Neural progenitor cell (in vitro differentiated cells): ENCODE measurements around the gene FRYL. TPM values are rescaled to one million over a fixed set of nuclear protein-coding genes. Genes with fewer than 3 reads are reported as not detected.
"Not testable (repeated sequence)": the region's sequence is repeated elsewhere in the genome, so short reads cannot be mapped to it uniquely, and the experiment has no call there.

Experiments
- DNase-seq: peaks from one replicate; pipeline ENCODE4 v3.0.0-alpha.2; 2016; ENCODE audit warnings: low spot score
- H2AFZ ChIP-seq: fragments of 200-600 bp; sonication (generic); replicated peaks from 2 replicates; pipeline ENCODE4 v1.6.1; 2016; ENCODE audit warnings: antibody characterized with exemption
- H3F3A ChIP-seq: fragments of 200-600 bp; sonication (generic); 2 replicates; pipeline ENCODE4 v1.6.1; 2016; ENCODE audit warnings: antibody characterized with exemption, low read depth
- H3K27ac ChIP-seq: fragments of 200-600 bp; sonication (generic); 2 replicates; pipeline ENCODE4 v1.5.1; 2016; ENCODE audit warnings: mild to moderate bottlenecking
- H3K27me3 ChIP-seq: fragments of 200-600 bp; sonication (generic); 2 replicates; pipeline ENCODE4 v1.6.1; 2016; ENCODE audit warnings: mild to moderate bottlenecking, moderate library complexity
- H3K36me3 ChIP-seq: fragments of 200-600 bp; sonication (generic); 2 replicates; pipeline ENCODE4 v1.5.1; 2016
- H3K4me1 ChIP-seq: fragments of 200-600 bp; sonication (generic); 2 replicates; pipeline ENCODE4 v1.6.1; 2016; ENCODE audit warnings: mixed run types
- H3K4me2 ChIP-seq: fragments of 200-600 bp; sonication (generic); 2 replicates; pipeline ENCODE4 v1.6.1; 2016
- H3K4me3 ChIP-seq: fragments of 200-600 bp; sonication (generic); 2 replicates; pipeline ENCODE4 v1.5.1; 2016
- H3K79me2 ChIP-seq: fragments of 200-600 bp; sonication (generic); 2 replicates; pipeline ENCODE4 v1.6.1; 2016; ENCODE audit warnings: low read depth
- H3K9ac ChIP-seq: fragments of 200-600 bp; sonication (generic); 2 replicates; pipeline ENCODE4 v1.6.1; 2016
- H3K9me3 ChIP-seq: fragments of 200-600 bp; sonication (generic); 2 replicates; pipeline ENCODE4 v1.5.1; 2016; ENCODE audit warnings: low read depth
- H4K20me1 ChIP-seq: fragments of 200-600 bp; sonication (generic); 2 replicates; pipeline ENCODE4 v1.6.1; 2016; ENCODE audit warnings: low read depth
- H3K27ac Mint-ChIP-seq: 3 replicates; pipeline ENCODE4 v1.8.0; 2021; ENCODE audit warnings: mixed read lengths
- H3K27me3 Mint-ChIP-seq: 2 replicates; pipeline ENCODE4 v1.8.0; 2022; ENCODE audit warnings: low read depth, mild to moderate bottlenecking, inconsistent platforms, moderate library complexity, mixed read lengths; ENCODE audit not compliant: insufficient read depth
- H3K36me3 Mint-ChIP-seq: 3 replicates; pipeline ENCODE4 v1.8.0; 2021; ENCODE audit warnings: mixed read lengths
- H3K4me1 Mint-ChIP-seq: 3 replicates; pipeline ENCODE4 v1.8.0; 2021; ENCODE audit warnings: mixed read lengths
- H3K4me3 Mint-ChIP-seq: 3 replicates; pipeline ENCODE4 v1.8.0; 2021; ENCODE audit warnings: mild to moderate bottlenecking, moderate library complexity, mixed read lengths
- H3K9me3 Mint-ChIP-seq: 3 replicates; pipeline ENCODE4 v1.8.0; 2020; ENCODE audit warnings: mixed read lengths
- EZH2 ChIP-seq: fragments of 200-600 bp; sonication (generic); IDR thresholded peaks from 2 replicates; pipeline ENCODE4 v1.6.1; 2017; ENCODE audit warnings: antibody characterized with exemption, mild to moderate bottlenecking, moderate library complexity
- EZH2phosphoT487 ChIP-seq: fragments of 200-600 bp; sonication (generic); IDR thresholded peaks from 2 replicates; pipeline ENCODE4 v1.6.1; 2017; ENCODE audit warnings: antibody characterized with exemption
- total RNA-seq: library from RNA; depleted of rRNA; stranded (reverse); fragments of >200 nt; gene quantifications from 2 replicates; pipeline ENCODE4 v1.2.3, GENCODE V29; 2015; ENCODE audit warnings: low replicate concordance
- TF ChIP-seq, protein P1 (sequence below): fragments of 200-600 bp; sonication (generic); IDR thresholded peaks from 2 replicates; pipeline ENCODE4 v1.5.1; 2017; ENCODE audit warnings: antibody characterized with exemption, mild to moderate bottlenecking

The FRYL gene
- total RNA-seq, 1 donor from 2014 or later: 70.5 TPM

DNA sequence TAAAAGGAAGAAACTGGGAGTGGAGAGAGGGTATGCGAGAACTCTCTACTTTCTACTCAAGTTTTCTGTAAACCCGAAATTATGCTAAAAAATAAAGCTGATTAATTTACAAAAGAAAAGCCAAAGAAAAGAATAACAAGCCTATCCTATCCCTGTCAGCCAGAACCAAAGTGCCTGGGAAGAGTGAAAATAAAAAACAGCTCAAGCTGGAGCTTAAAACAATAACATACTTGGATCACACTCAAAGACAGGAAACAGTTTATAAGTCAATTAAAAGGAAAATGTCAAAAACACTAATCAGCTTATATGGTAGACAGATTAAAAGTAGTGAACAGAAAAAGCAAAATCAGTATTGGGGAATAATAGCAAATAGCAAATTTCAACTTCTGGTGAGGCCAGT lies 139.4 kb downstream of the FRYL start:
- Histone ChIP-seq H3K79me2 (peaks cover 74% of the 10 kb centered on the region), H3K27me3 (no peaks in the 10 kb centered on the region), H3K9me3 (no peaks in the 10 kb centered on the region), H3K27ac (no peak overlapping the region), H3K36me3 (no peaks in the 10 kb centered on the region), H3K9ac (no peak overlapping the region), H3K4me3 (no peak overlapping the region), H4K20me1 (peaks cover 50% of the 10 kb centered on the region), H3F3A (peaks cover 4% of the 10 kb centered on the region), H2AFZ (no peak overlapping the region), H3K4me2 (no peak overlapping the region), H3K4me1 (peaks cover 7% of the 10 kb centered on the region)
- DNase-seq: no peak
- H3K36me3 Mint-ChIP-seq: peaks cover 5% of the 10 kb centered on the region
- H3K27ac Mint-ChIP-seq: no peak overlapping the region
- TF ChIP-seq EZH2: no peak
- H3K4me3 Mint-ChIP-seq: no peak overlapping the region
- H3K27me3 Mint-ChIP-seq: no peaks in the 10 kb centered on the region
- no peaks in the 10 kb centered on the region for H3K9me3 Mint-ChIP-seq
- no peaks in the 10 kb centered on the region for H3K4me1 Mint-ChIP-seq

DNA sequence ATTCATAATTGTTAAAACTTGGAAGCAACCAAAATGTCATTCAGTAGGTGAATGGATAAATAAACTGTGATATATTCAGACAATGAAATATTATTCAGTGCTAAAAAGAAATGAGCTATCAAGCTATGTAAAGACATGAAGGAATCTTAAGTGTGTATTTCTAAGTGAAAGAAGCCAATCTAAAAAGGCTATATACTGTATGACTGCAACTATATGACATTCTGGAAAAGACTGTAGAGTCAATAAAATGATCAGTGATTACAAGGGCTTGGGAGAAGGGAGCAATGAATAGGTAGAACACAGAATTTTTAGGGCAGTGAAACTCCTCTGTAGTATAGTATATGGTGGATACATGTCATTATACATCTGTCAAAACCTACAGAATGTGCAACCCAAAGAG lies 139.9 kb downstream of the FRYL start:
- no peaks in the 10 kb centered on the region for H3K27me3 ChIP-seq
- H3K4me3 ChIP-seq: no peak overlapping the region
- H4K20me1 ChIP-seq: peaks cover 50% of the 10 kb centered on the region
- no peaks in the 10 kb centered on the region for H3K9me3 Mint-ChIP-seq
- TF ChIP-seq EZH2phosphoT487 (no peak), EZH2 (no peak)
- TF ChIP-seq, protein P1, sequence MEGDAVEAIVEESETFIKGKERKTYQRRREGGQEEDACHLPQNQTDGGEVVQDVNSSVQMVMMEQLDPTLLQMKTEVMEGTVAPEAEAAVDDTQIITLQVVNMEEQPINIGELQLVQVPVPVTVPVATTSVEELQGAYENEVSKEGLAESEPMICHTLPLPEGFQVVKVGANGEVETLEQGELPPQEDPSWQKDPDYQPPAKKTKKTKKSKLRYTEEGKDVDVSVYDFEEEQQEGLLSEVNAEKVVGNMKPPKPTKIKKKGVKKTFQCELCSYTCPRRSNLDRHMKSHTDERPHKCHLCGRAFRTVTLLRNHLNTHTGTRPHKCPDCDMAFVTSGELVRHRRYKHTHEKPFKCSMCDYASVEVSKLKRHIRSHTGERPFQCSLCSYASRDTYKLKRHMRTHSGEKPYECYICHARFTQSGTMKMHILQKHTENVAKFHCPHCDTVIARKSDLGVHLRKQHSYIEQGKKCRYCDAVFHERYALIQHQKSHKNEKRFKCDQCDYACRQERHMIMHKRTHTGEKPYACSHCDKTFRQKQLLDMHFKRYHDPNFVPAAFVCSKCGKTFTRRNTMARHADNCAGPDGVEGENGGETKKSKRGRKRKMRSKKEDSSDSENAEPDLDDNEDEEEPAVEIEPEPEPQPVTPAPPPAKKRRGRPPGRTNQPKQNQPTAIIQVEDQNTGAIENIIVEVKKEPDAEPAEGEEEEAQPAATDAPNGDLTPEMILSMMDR: no peak
- no peak for DNase-seq
- H3K9ac ChIP-seq: no peak overlapping the region
- peaks cover 70% of the 10 kb centered on the region for H3K79me2 ChIP-seq
- H3K27me3 Mint-ChIP-seq: no peaks in the 10 kb centered on the region
- H2AFZ ChIP-seq: no peak overlapping the region
- no peak overlapping the region for H3K4me2 ChIP-seq
- no peak overlapping the region for H3K27ac Mint-ChIP-seq
- peaks cover 4% of the 10 kb centered on the region for H3F3A ChIP-seq
- H3K4me1 ChIP-seq: peaks cover 7% of the 10 kb centered on the region
- no peaks in the 10 kb centered on the region for H3K36me3 ChIP-seq
- no peaks in the 10 kb centered on the region for H3K9me3 ChIP-seq
- no peak overlapping the region for H3K4me3 Mint-ChIP-seq
- H3K27ac ChIP-seq: no peak overlapping the region
- peaks cover 5% of the 10 kb centered on the region for H3K36me3 Mint-ChIP-seq
- no peaks in the 10 kb centered on the region for H3K4me1 Mint-ChIP-seq

DNA sequence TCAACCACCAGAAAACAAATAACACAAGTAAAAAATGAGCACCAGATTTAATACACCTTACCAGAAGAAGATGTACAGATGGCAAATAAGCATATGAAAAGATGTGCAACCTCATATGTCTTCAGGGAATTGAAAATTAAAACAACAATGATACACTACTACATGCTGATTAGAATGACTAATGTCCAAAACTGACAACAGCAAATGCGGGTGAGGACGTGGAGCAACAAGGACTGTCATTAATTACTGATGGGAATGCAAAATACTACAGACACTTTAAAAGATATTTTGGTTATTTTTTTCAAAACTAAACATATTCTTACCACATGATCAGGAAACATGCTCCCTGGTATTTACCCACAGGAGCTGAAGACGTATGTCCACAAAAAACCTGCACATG lies 140.3 kb downstream of the FRYL start:
- H3K4me1 Mint-ChIP-seq: no peaks in the 10 kb centered on the region
- Histone ChIP-seq H3K36me3 (no peaks in the 10 kb centered on the region), H3K4me3 (no peak overlapping the region), H2AFZ (no peak overlapping the region), H3K9me3 (no peaks in the 10 kb centered on the region), H3K79me2 (peaks cover 74% of the 10 kb centered on the region), H3K27me3 (no peaks in the 10 kb centered on the region), H3F3A (peaks cover 4% of the 10 kb centered on the region), H3K9ac (no peak overlapping the region), H3K4me1 (peaks cover 7% of the 10 kb centered on the region), H3K4me2 (no peak overlapping the region), H4K20me1 (peaks cover 54% of the 10 kb centered on the region), H3K27ac (no peak overlapping the region)
- peaks cover 5% of the 10 kb centered on the region for H3K36me3 Mint-ChIP-seq
- TF ChIP-seq EZH2 (no peak), EZH2phosphoT487 (no peak)
- TF ChIP-seq, protein P1: no peak
- no peak overlapping the region for H3K4me3 Mint-ChIP-seq
- no peaks in the 10 kb centered on the region for H3K27me3 Mint-ChIP-seq
- no peak overlapping the region for H3K27ac Mint-ChIP-seq
- DNase-seq: no peak
- H3K9me3 Mint-ChIP-seq: no peaks in the 10 kb centered on the region

DNA sequence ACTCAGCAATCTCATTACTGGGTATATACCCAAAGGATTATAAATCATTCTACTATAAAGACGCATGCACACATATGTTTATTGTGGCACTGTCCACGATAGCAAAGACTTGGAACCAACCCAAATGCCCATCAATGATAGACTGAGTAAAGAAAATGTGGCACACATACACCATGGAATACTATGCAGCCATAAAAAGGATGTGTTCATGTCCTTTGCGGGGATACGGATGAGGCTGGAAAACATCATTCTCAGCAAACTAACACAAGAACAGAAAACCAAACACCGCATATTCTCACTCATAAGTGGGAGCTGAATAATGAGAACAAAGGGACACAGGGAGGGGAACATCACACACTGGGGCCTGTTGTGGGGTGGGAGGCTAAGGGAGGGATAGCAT lies 141.5 kb downstream of the FRYL start:
- not testable (repeated sequence) for H3K27ac ChIP-seq, H3K36me3 Mint-ChIP-seq, H3F3A ChIP-seq, H3K9ac ChIP-seq, H3K27ac Mint-ChIP-seq, H2AFZ ChIP-seq, H3K4me1 Mint-ChIP-seq, DNase-seq, H3K27me3 Mint-ChIP-seq, H3K9me3 ChIP-seq, H3K4me2 ChIP-seq, H3K4me3 ChIP-seq, H3K27me3 ChIP-seq, H3K4me3 Mint-ChIP-seq, H3K9me3 Mint-ChIP-seq, H3K36me3 ChIP-seq
- peaks cover 60% of the 10 kb centered on the region for H4K20me1 ChIP-seq
- peaks cover 65% of the 10 kb centered on the region for H3K79me2 ChIP-seq
- H3K4me1 ChIP-seq: peaks cover 14% of the 10 kb centered on the region
